Esophagus muscularis mucosa (tissue), 3 donors: Measurements from ENCODE around the gene TMEM207.

ENCODE experiments used
- POLR2A ChIP-seq: fragments of 450-650 bp; IDR thresholded peaks from one replicate; pipeline ENCODE4 v1.6.1; 2017; ENCODE audit warnings: antibody characterized with exemption, moderate library complexity, mild to moderate bottlenecking, low read depth
- TF ChIP-seq, protein P1 (sequence below), 3 experiments: fragments of 200-600 bp in 2 of 3; fragments of 450-650 bp in 1 of 3; sonication (generic) in 2 of 3; IDR thresholded peaks; one replicate each; pipeline ENCODE4 v1.5.1; 2017 to 2019; ENCODE audit warnings: antibody characterized with exemption in 3 of 3, mild to moderate bottlenecking in 2 of 3, moderate library complexity in 1 of 3

- TF ChIP-seq, protein P1, sequence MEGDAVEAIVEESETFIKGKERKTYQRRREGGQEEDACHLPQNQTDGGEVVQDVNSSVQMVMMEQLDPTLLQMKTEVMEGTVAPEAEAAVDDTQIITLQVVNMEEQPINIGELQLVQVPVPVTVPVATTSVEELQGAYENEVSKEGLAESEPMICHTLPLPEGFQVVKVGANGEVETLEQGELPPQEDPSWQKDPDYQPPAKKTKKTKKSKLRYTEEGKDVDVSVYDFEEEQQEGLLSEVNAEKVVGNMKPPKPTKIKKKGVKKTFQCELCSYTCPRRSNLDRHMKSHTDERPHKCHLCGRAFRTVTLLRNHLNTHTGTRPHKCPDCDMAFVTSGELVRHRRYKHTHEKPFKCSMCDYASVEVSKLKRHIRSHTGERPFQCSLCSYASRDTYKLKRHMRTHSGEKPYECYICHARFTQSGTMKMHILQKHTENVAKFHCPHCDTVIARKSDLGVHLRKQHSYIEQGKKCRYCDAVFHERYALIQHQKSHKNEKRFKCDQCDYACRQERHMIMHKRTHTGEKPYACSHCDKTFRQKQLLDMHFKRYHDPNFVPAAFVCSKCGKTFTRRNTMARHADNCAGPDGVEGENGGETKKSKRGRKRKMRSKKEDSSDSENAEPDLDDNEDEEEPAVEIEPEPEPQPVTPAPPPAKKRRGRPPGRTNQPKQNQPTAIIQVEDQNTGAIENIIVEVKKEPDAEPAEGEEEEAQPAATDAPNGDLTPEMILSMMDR (IDR thresholded peaks at IDR 0.05), result no peak
- no peak for TF ChIP-seq POLR2A
These were observed 43.3 kb upstream of the TMEM207 start for GRCh38 chr3:190492966-190493365.
